GM10847 (cell line): Measurements from ENCODE around the gene PDK1.

Experiments used
- POLR2A ChIP-seq: IDR thresholded peaks from 2 replicates; pipeline ENCODE4 v1.6.1; 2011; ENCODE audit not compliant: insufficient read length; ENCODE audit errors: extremely low read depth

Gene PDK1

GRCh38 chr2:172555522-172556283 is at the start of gene PDK1:
Gene PDK1 (plus strand): TSS chr2:172556090. CDS start chr2:172556151, 61 bp downstream.
- TF ChIP-seq POLR2A, result peak; percentile 82

- no peak for TF ChIP-seq POLR2A
Measured at GRCh38 chr2:172507199-172507598, 48.7 kb upstream of the PDK1 start.

DNA sequence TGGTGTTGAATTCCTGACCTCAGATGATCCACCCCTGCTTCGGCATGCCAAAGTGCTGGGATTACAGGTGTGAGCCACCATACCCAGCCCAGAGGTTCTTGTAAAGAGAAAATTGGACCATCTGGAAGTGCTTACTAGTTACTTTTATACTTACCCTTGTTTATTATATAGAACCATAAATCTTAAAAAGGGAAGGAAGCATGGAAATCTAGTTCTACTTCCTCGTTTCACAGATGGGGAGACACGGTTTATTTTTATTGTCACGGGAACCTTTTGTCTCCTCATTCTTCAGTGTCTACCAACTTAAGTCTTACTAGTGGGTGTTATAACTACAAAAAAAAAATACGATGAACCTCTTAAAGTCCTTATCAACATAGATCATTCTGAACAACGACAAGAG is 45.8 kb upstream of the PDK1 start:
- no peak for TF ChIP-seq POLR2A

- TF ChIP-seq POLR2A, result no peak
Measured at GRCh38 chr2:172510548-172510947, 45.3 kb upstream of the PDK1 start.

DNA sequence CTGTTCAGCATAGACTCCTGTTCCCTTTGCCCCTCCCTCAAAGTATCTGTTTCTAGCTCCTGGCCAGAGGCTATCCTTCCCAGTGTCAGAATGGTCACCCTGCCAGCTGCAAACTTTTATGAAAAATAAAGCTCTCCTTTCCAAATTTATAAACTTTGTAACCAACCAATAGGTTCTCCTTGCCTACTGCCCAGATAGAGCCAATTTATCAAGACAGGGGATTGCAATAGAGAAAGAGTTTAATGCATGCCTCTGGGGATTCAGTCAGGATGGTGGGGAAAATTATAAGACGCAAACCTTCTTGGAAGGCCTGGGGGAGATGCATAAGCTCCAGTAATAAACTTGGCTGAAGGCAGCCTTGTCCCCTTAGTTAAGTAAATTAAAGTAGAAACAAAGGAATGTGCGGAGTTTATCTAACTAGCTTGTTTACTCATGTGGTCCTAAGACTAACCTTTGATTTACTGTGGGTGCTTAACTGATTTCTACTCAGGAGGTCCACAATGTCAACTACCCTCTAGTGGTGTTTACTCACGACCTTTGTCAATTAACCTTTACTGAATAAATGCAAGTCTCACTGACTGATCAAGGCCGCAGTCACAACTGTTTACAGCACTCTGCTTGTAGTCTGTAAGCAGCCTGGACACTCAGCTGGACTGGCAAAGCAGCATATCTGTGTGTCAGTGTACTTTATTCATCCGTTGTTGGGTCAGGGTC is 42.9 kb upstream of the PDK1 start:
- TF ChIP-seq POLR2A, result no peak

DNA sequence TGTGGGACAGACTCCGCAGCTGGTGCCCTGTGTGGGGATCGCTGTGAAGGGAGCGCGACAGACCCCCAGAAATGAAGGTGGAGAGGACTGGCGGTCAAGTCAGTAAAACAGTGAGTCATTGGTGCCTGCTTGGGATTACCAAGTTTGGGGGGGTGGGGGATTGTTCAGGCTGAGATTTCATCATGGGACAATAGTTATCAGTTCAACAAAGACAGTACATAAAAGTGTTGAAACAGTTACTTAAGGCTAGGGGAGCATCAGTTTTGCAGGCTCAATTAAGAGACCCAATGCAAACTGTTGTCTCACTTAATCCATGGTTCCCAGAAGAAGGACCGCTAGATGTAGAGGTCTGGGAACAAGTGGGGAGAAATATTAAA is 42.4 kb upstream of the PDK1 start:
- no peak for TF ChIP-seq POLR2A

GRCh38 chr2:172513935-172514586 is 41.8 kb upstream of the PDK1 start:
- no peak for TF ChIP-seq POLR2A

DNA sequence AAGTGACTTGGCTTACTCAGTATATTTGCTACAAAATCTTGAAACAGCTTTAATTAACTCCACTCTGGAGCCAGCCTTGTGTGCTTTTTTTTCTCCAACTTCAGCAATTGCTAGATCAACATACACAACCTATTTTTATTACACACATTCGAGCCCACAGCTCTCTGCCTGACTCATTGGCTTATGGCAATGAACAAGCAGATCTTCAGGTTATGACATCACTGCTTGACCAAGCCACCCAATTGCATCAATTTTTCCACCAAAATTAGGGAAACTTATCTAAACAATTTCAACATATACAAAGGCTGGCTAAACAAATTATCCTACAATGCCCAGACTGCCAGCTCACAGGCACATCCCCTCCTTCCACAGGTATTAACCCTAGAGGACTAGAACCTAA is 39.6 kb upstream of the PDK1 start:
- TF ChIP-seq POLR2A, result no peak

GRCh38 chr2:172518995-172519394 is 36.9 kb upstream of the PDK1 start:
- no peak for TF ChIP-seq POLR2A

DNA sequence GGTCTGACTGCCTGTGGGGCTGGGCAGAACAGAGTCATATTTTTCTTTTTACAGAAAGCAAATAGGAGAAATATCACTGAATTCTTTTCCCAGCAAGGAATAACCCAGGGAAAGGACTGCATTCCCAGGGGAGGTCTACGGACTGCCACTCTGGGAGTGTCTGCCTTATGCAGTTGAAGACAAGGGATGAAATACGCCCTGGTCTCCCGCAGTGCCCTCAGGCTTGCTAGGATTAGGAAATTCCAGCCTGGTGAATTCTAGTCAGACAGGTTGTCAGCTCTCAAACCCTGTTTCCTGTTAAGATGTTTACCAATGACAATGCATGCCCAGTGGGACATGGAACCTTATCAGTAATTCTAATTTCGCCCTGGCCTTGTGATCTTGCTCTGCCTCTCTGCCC is 30.3 kb upstream of the PDK1 start:
- TF ChIP-seq POLR2A, result no peak

DNA sequence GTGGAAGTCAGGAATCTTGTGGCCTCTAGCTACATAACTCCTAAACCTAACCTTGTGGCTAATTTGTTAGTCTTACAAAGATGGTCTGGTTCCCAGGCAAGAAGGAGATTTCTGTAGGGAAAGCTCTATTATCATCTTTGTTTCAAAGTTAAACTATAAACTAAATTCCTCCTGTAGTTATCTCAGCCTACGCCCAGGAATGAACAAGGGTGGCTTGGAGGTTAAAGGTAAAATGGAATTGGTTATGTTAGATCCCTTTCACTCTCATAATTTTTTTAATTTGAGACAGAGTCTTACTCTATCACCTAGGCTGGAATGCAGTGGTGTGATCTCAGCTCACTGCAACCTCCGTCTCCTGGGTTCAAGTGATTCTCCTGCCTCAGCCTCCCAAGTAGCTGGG is 24.6 kb upstream of the PDK1 start:
- no peak for TF ChIP-seq POLR2A

- no peak for TF ChIP-seq POLR2A
Measured at GRCh38 chr2:172533687-172534086, 22.2 kb upstream of the PDK1 start.

- no peak for TF ChIP-seq POLR2A
Measured at GRCh38 chr2:172535119-172535518, 20.8 kb upstream of the PDK1 start.

DNA sequence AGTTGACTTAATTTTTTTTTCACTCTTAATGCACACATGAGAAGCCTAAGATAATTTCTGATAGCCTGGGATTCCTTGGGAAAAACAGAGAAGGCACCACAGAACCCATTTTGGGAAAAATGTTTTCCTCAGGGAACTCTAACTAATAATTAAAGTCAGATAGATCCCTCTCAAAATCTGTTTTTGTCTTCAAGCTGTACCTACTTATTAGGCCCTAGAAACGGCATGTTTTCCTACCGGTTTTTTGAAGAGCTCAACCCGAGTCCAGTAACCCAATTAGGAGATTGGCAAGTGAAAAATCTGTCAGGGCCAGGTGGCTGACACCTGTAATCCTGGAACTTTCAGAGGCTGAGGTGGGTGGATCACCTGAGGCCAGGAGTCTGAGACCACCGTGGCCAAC is 16.1 kb upstream of the PDK1 start:
- TF ChIP-seq POLR2A, result no peak

- TF ChIP-seq POLR2A, result no peak
Measured at GRCh38 chr2:172540421-172540820, 15.5 kb upstream of the PDK1 start.

GRCh38 chr2:172545408-172546075 is 10.3 kb upstream of the PDK1 start:
- no peak for TF ChIP-seq POLR2A
